NCI-H446 (cell line): ENCODE measurements around the gene BDKRB2.

Experiments
- DNase-seq, 2 experiments: peaks; one replicate each; lab custom pipeline; 2025; lab: John Stamatoyannopoulos, UW

The BDKRB2 gene

DNA sequence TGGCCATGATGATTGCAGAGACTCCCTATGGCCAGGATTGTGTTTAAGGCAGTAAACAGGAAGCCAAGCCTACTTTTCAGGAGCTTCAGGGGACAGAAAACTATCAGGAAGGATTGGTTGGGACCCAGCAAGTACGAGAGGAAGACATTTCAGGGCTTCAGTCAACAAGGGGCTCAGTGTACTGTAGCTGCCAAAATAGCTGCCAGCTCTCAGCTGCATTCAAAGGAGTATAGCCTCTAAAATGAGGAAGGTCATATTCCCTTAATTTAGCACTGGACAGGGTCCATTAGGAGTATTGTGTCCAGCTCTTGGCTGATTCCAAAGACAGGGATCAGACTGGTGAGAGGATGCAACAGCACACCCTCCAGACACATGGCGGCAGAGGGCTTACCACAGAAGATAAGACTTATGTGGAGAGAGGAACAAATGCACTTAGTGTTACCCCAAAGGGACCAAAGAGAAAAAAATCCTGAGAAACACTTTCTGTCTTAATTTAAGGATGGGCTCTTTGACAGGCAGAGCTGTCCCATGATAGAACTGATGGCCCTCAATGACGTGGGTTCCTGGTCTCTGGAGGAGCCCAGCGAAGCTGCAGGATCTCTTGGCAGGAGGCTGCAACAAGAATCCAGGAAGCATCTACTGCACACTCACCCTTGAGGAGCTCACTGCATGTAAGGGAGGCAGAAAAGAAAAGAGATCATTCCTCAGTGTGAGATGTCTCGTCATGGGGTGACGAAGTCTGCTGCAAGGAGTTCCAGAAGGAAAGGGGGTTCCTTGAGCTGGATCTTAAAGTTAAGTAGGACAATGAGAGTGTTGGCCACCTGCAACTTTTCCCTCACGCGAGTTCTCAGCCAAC lies 66.2 kb downstream of the BDKRB2 start:
- DNase-seq: no peak

DNA sequence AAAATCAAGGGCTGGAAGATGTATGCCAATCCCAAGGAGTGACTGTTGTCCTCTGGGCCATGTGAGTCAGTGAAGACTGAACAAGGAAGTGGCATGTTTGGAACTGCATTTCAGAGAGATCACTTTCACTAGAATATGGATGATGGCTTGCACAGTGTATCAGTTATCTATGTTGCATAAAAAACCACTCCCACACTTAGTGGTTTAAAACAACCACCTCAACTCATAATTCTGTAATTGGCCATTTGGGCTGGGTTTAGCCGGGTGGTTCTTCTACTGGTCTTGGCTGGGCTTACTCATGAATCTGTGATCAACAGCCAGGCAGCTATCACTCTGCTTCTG lies 66.8 kb downstream of the BDKRB2 start:
- no peak for DNase-seq

DNA sequence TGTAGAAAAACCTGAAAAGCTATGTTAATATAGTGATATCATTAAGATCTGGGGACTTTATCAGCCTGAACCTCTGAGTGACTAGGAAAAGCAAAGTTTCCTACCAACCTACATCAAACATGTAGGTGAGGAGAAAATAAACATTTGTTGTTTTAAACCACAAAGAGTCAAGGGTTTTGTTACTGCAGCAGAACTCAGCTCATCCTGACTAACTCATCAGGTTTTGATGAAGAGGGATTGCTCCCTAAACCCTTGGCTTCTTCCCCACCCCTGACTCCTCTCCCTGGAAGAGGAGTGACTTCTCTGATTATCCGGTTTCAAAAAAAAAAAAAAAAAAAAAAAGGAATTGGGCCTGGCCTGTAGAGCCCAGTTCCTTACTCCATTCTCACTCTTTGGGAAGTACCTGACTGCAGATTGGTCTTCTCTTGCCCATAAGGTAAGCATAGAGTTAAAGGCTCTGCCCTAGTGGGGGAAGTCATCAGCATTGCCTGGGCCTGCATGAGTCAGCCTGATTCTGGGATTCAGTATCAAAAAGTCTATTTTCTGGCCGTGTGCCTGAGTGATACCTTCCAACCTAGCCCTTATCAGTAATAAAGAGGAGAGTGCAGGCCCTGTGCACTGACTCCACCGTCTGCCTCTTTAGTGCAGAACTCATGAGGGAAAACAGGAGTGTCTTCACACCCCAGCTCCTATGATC lies 68.3 kb downstream of the BDKRB2 start:
- no peak for DNase-seq

GRCh38 chr14:96273629-96274028 lies 69.0 kb downstream of the BDKRB2 start:
- DNase-seq: no peak

DNA sequence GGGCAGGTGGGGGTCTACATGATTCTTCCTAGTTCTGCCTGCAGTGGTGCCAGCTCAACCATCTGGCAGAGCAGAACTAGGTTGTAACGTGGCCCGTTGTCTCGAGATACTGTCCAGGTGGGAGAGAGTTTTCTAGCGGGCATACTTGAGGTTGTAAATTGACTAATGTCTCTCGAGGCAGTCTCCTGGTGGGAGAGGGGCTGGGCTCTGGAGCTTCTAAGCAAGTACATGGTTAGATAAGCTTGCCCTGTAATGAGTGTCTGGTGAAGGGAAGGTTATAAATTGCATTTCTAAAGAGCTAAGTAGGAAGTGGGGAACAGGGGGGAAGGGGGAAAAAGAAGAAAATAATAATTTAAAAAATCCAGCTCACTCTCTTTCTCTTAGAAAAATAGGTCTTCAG lies 69.5 kb downstream of the BDKRB2 start:
- no peak for DNase-seq

- no peak for DNase-seq
Measured at GRCh38 chr14:96274543-96274942, 69.9 kb downstream of the BDKRB2 start.

DNA sequence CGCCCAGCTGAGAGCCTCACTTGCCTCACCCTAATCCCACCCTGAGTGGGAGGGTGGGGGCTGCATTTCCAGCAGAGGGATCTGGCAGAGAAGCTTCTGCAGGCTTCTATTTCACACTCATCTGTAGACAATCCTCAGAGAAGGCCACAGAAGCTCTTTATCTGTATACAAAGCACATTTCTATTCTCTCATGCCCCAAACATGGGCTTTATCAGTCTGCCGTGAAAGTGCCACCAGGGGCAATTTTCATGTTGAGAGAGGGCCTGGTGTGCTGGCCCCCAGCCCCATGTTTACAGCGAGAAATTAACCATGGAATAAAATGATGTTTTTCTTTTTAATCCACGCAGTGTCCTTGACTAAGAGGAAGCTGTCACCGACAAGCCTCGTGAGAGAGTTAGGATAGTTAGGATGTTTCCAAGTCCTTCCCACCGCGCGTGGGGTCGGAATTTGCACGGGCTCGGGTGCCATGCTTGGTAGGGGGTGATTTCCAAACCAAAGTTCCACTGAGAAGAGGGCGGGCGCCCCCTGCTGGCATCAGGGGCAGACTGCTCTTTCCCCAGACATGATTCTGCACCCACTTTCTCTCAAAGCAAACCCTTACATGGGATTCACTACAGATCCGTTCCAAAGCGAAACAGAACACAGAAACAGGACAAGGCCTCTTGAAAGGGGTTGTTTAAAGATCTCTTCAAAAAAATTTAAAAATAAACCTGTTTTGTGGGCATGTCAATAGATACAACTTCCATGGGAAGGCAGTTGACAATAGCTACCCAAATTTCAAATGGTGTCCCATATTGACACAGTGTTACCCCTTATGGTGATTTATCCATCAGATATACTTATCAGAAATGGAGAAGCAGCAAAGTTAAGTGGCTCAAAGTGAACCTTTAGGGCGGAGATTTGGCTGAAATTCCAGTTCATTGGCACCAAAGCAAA lies 70.8 kb downstream of the BDKRB2 start:
- DNase-seq: peak; percentile 59 to 85

DNA sequence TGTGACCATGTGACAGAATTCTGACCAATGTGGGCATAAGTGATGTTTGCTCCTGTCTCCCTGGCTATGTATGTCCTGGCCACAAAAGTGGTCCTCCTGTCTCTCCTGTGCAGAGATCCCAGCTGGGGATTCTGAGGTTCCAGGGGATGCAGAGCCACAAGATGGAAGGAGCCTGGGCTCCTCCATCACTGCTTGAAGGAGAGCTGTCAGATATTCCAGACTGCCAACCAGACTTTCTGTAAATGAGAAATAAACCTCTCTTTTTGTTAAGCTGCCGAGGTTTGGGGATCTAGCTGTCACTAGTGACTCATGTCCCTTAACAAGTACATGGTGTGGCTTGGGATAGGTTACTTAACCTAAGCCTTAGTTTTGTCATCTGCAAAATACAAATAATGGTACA lies 73.3 kb downstream of the BDKRB2 start:
- no peak for DNase-seq

GRCh38 chr14:96279564-96279963 lies 74.9 kb downstream of the BDKRB2 start:
- DNase-seq: no peak

DNA sequence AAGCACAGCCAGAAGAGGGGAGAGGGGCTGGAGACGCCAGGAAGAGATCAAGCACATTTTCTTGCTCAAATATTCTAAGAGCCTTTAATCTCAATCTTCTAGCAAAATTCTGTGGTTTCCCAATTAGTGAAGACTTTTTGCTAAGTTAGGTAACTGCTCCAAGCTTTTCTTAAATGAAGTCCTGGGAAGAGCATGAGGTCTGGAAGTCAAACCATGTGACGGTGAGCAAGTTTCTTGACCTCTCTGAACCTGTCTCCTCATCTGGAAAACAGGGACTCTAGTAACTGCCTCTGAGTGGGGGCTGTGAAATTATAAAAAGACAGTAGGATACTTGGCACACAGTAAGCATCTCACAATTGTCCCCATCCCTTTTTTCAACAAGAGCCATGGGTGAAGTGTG lies 75.5 kb downstream of the BDKRB2 start:
- DNase-seq: no peak

- DNase-seq: peak in 1 of 2 experiments; percentile 8
Measured at GRCh38 chr14:96281486-96281885, 76.8 kb downstream of the BDKRB2 start.

DNA sequence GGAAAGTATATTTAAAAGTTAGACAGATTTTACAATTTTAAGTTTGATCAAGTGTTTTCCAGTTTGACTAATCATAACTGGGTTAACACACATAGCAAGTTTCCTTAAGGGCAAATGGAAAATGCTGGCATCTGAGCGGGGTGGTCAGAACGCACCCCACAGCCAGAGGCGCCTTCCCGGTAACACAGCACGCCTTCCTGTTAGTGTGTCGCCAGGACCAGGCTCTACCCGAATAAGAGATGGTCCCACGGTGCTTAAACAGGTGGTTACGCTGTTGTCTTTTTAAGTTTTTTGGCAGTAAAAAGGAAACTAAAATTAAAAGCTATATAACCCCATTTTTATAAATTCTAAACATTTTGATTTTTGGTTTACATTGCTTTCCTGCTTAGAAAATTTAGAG lies 79.4 kb downstream of the BDKRB2 start:
- no peak for DNase-seq

DNA sequence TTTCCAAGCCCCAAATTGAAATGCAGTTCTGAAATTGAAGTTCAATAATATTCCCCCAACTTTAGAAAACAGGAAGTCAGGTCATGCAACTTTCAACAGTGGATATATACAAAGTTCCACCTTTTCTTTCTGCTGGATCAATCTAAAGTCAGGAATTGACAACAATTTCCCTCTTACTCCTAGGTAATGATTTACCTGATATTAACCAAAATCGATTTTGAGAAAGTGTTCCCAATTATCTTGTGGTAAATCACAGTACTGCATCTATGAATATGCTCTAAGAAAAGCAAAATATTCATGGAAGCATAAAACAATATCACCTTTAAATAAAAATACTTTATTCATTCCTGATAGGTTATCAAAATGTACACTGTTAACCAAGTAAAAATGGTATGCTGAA lies 79.8 kb downstream of the BDKRB2 start:
- no peak for DNase-seq

DNA sequence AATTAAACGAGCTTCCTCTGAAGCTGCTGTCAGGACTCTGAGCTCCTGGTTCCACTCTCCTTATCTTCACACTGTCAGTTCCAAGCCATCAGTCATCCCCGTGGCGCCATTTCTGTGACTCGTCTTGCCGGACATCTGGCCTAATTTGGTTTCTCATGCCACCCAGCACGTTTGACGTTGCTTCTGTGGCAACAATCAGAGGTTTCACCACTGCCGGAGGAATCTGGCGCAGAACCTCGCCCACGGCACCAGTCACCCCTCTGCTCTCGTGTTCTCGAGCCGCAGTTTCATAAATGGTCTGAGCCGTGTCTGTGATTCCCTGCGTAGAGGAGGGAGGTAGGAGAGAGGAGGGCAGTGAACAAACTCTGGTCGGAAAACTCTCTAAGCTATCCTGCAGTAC lies 81.0 kb downstream of the BDKRB2 start:
- no peak for DNase-seq

- no peak for DNase-seq
Measured at GRCh38 chr14:96286251-96286650, 81.6 kb downstream of the BDKRB2 start.

DNA sequence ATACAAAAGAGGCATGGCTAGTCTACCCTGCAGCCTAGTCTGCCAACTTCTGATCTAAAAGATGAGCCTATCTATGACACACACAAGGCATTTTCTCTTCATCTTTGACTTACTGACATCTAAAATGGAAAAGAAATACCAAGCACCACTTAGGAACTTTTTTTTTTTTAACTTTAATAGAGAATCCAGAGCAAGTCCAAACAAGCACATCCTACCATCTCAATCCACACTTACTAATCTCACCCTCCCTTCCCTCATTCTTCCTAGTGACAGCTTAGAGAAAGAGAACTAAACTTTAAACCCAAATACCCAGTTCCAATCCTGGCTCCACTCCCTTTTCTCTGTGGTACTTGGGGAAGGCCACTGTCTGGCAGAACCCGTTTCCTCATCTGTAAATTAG lies 83.2 kb downstream of the BDKRB2 start:
- DNase-seq: no peak
